IPS-15b (cell line): Measurements from ENCODE around the gene POMT1.
"Not testable (repeated sequence)": the region's sequence is repeated elsewhere in the genome, so short reads cannot be mapped to it uniquely, and the experiment has no call there.

ENCODE experiments used
- H3K27me3 ChIP-seq: one replicate; pipeline ENCODE4 v1.6.1; 2013; ENCODE audit warnings: low read length; ENCODE audit not compliant: control insufficient read depth, insufficient read depth
- H3K36me3 ChIP-seq: one replicate; pipeline ENCODE4 v1.6.1; 2013; ENCODE audit warnings: low read length; ENCODE audit not compliant: control insufficient read depth, insufficient read depth
- H3K4me1 ChIP-seq: one replicate; pipeline ENCODE4 v1.6.1; 2013; ENCODE audit warnings: mild to moderate bottlenecking, low read length; ENCODE audit not compliant: control insufficient read depth, insufficient read depth
- H3K4me3 ChIP-seq: one replicate; pipeline ENCODE4 v1.5.1; 2013; ENCODE audit warnings: low read depth, low read length
- H3K9ac ChIP-seq: one replicate; pipeline ENCODE4 v1.6.1; 2013; ENCODE audit warnings: low read depth, mild to moderate bottlenecking, low read length
- H3K9me3 ChIP-seq: one replicate; pipeline ENCODE4 v1.6.1; 2013; ENCODE audit warnings: mild to moderate bottlenecking, low read length; ENCODE audit not compliant: control insufficient read depth, insufficient read depth

The POMT1 gene, protein sequence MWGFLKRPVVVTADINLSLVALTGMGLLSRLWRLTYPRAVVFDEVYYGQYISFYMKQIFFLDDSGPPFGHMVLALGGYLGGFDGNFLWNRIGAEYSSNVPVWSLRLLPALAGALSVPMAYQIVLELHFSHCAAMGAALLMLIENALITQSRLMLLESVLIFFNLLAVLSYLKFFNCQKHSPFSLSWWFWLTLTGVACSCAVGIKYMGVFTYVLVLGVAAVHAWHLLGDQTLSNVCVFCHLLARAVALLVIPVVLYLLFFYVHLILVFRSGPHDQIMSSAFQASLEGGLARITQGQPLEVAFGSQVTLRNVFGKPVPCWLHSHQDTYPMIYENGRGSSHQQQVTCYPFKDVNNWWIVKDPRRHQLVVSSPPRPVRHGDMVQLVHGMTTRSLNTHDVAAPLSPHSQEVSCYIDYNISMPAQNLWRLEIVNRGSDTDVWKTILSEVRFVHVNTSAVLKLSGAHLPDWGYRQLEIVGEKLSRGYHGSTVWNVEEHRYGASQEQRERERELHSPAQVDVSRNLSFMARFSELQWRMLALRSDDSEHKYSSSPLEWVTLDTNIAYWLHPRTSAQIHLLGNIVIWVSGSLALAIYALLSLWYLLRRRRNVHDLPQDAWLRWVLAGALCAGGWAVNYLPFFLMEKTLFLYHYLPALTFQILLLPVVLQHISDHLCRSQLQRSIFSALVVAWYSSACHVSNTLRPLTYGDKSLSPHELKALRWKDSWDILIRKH

GRCh38 chr9:131502781-131503625 is at the start of gene POMT1:
TSS of gene POMT1 (plus strand) at chr9:131502918. CDS start at chr9:131504219, 1,301 bp downstream.
- Histone ChIP-seq H3K9ac (peak within 1 kb of the TSS; percentile 80), H3K9me3 (no peaks in the 10 kb centered on the region), H3K27me3 (no peaks in the 10 kb centered on the region), H3K4me1 (no peaks in the 10 kb centered on the region), H3K4me3 (peak within 1 kb of the TSS; percentile 91), H3K36me3 (peaks cover 30% of the 10 kb centered on the region)

DNA sequence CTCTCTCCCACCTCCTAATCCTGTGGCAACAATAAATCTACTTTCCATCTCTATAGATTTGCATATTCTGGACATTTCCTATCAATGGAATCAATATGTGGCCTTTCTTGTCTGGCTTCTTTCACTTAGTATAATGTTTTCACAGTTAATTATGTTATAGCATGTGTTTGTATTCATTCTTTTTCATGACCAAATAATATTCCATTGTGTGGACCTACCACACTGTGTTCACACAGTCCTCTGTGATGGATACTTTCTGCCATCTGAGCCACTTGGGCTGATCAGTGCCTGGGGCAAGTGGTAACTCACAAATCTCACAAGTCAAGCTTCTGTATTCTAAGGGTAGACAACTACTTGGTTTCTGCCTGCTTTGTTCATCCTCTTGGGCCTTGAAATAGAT is 48.7 kb upstream of the POMT1 start:
- Histone ChIP-seq H3K36me3 (peaks cover 55% of the 10 kb centered on the region), H3K4me1 (no peaks in the 10 kb centered on the region), H3K27me3 (no peaks in the 10 kb centered on the region), H3K4me3 (no peak overlapping the region), H3K9me3 (no peaks in the 10 kb centered on the region), H3K9ac (no peak overlapping the region)

DNA sequence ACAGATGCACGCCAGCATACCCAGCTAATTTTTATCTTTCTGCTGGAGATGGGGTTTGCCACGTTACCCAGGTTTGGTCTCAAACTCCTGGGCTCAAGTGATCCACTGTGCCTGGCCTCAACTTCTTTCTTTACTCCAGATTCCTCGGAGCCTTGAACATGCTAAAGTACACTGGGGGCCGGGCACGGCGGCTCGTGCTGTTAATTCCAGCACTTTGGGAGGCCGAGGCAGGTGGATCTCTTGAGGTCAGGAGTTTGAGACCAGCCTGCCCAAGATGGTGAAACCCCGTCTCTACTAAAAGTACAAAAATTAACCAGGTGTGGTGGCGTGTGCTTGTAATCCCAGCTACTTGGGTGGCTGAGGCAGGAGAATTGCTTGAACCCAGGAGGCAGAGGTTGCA is 47.1 kb upstream of the POMT1 start:
- not testable (repeated sequence) for H3K4me3 ChIP-seq, H3K27me3 ChIP-seq, H3K4me1 ChIP-seq, H3K9me3 ChIP-seq, H3K9ac ChIP-seq
- peaks cover 58% of the 10 kb centered on the region for H3K36me3 ChIP-seq

DNA sequence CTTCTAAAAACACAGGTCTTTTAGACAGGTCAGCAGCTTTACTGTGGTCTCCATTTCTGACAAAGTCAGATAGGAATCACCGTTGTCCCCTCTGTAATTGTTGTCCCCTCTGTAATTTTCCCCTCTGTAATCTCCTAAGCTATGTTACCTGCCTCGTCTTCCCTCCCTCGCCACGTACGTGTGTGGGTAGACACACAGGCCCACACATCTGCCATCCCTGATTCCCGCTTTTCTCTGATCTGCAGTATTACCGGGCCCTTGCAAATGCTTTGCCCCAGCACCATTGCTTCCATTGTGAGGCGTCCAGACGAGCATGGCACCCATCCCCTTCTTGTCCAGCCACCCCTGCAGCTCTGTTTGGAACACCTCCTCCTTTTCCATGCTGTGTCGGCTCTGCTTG is 45.0 kb upstream of the POMT1 start:
- Histone ChIP-seq H3K9ac (no peak overlapping the region), H3K27me3 (no peaks in the 10 kb centered on the region), H3K4me3 (no peak overlapping the region), H3K36me3 (peaks cover 70% of the 10 kb centered on the region), H3K9me3 (no peaks in the 10 kb centered on the region), H3K4me1 (no peaks in the 10 kb centered on the region)

DNA sequence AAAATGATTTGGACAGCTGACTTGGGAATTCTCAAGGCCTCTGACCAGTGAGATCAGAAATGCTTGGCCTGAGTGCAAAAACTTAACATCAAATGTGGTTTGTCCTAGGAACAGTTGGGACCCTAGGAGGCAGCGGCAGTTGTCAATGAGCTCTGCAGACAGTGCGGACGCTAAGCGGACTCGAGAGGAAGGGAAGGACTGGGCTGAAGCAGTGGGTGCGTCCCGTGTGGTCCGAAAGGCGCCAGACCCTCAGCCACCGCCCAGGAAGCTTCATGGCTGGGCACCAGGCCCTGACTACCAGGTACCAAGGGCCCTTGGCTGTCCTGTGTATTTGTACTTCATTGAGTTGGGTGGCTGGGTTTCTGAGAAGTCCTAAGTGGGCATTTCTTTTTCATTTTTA is 43.7 kb upstream of the POMT1 start:
- no peaks in the 10 kb centered on the region for H3K4me1 ChIP-seq

DNA sequence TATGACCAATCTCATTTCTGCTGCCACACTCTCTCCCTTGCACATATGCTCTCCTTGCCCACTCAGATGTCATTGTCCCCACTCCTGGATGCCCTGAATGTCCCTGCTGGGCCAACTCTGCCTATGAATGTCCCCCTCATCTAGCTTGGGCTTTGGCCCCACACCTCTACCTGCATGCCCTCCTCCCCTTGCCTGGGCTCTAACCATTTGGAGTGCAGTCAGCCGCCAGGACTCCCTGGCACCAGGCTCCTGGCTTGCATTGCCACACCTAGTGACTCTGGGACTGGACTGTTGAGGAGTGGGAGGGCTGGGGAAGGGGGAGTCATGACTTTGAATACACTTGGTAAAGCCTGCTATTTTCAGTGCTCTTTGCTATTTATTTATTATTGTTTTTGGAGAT is 41.6 kb upstream of the POMT1 start:
- no peaks in the 10 kb centered on the region for H3K4me1 ChIP-seq
- H3K27me3 ChIP-seq: no peaks in the 10 kb centered on the region
- no peaks in the 10 kb centered on the region for H3K9me3 ChIP-seq
- no peak overlapping the region for H3K9ac ChIP-seq
- H3K4me3 ChIP-seq: no peak overlapping the region
- H3K36me3 ChIP-seq: peaks cover 76% of the 10 kb centered on the region

More for the DNA sequence above, 43.7 kb upstream of the POMT1 start:
- H3K9ac ChIP-seq: no peak overlapping the region
- H3K4me3 ChIP-seq: no peak overlapping the region
- no peaks in the 10 kb centered on the region for H3K9me3 ChIP-seq
- no peaks in the 10 kb centered on the region for H3K27me3 ChIP-seq
- H3K36me3 ChIP-seq: peaks cover 77% of the 10 kb centered on the region

GRCh38 chr9:131464354-131465000 is 38.2 kb upstream of the POMT1 start:
- no peaks in the 10 kb centered on the region for H3K9me3 ChIP-seq
- H3K4me1 ChIP-seq: no peaks in the 10 kb centered on the region
- H3K4me3 ChIP-seq: no peak overlapping the region
- H3K27me3 ChIP-seq: no peaks in the 10 kb centered on the region
- H3K9ac ChIP-seq: no peak overlapping the region
- H3K36me3 ChIP-seq: peaks cover 67% of the 10 kb centered on the region

GRCh38 chr9:131465401-131465800 is 37.3 kb upstream of the POMT1 start:
- Histone ChIP-seq H3K4me3 (no peak overlapping the region), H3K4me1 (no peaks in the 10 kb centered on the region), H3K36me3 (peaks cover 69% of the 10 kb centered on the region), H3K27me3 (no peaks in the 10 kb centered on the region), H3K9me3 (no peaks in the 10 kb centered on the region), H3K9ac (no peak overlapping the region)

GRCh38 chr9:131467214-131467935 is 35.3 kb upstream of the POMT1 start:
- no peaks in the 10 kb centered on the region for H3K4me1 ChIP-seq
- H3K27me3 ChIP-seq: no peaks in the 10 kb centered on the region
- no peaks in the 10 kb centered on the region for H3K9me3 ChIP-seq
- no peak overlapping the region for H3K4me3 ChIP-seq
- H3K9ac ChIP-seq: no peak overlapping the region
- H3K36me3 ChIP-seq: peaks cover 68% of the 10 kb centered on the region

DNA sequence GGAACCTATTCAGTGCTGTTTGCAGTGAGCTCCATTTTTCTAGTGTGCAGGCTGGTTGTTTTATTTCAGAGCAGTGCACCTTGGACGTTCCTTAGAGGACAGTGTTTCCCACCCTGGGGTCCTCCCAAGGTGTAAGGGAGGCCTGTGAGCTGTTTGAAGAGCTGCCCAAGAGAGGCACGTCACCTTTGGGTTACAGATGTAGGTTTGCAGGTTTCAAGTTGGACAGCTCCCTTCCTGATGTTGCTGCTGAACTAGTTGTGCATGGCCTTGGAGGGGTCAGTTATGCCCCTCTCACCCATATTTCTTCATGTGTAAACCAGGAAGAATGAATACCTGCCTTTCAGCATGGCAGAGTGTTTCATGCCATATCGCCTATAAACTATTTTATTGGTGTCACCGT is 34.7 kb upstream of the POMT1 start:
- Histone ChIP-seq H3K36me3 (peaks cover 71% of the 10 kb centered on the region), H3K27me3 (no peaks in the 10 kb centered on the region), H3K4me3 (no peak overlapping the region), H3K9me3 (no peaks in the 10 kb centered on the region), H3K9ac (no peak overlapping the region), H3K4me1 (no peaks in the 10 kb centered on the region)

DNA sequence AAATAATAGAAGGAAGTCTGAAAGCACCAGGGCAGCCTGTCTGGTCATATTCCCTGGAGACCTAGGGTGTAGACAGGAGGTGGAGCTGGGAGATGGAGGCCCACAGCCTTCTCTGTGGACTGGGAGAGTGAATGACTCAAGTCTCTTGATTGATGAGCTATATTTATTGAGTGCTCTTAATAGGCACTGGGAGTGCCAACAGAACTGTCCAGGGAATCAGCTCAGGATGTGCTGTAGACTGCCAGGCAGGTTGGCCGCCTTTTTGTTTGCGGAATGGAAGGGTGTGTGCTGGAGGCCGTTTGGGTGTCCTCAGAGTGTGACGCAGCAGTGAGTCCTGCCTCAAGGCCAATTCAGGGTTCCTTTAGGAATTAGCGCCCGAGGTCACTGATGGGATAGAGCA is 33.4 kb upstream of the POMT1 start:
- no peaks in the 10 kb centered on the region for H3K27me3 ChIP-seq
- H3K9me3 ChIP-seq: no peaks in the 10 kb centered on the region
- H3K4me1 ChIP-seq: no peaks in the 10 kb centered on the region
- H3K4me3 ChIP-seq: no peak overlapping the region
- peaks cover 75% of the 10 kb centered on the region for H3K36me3 ChIP-seq
- H3K9ac ChIP-seq: no peak overlapping the region
